Testis (tissue), 3 donors: ENCODE measurements around the gene LAMA3. TPM values are rescaled to one million over a fixed set of nuclear protein-coding genes. Genes with fewer than 3 reads are reported as not detected.

Source experiments
- DNase-seq: peaks from one replicate; pipeline ENCODE4 v3.0.0-alpha.2; 2019
- H3K27ac ChIP-seq, 2 donors: fragments of 200-600 bp; sonication (generic); one replicate each; pipeline ENCODE4 v1.5.1; 2019
- H3K27me3 ChIP-seq: fragments of 200-600 bp; sonication (generic); one replicate; pipeline ENCODE4 v1.5.1; 2019
- H3K36me3 ChIP-seq: fragments of 200-600 bp; sonication (generic); one replicate; pipeline ENCODE4 v1.5.1; 2017; ENCODE audit warnings: low read depth; ENCODE audit errors: missing control alignments
- H3K4me1 ChIP-seq: fragments of 200-600 bp; sonication (generic); one replicate; pipeline ENCODE4 v1.5.1; 2019
- H3K4me3 ChIP-seq, 2 donors: fragments of 200-600 bp; sonication (generic); one replicate each; pipeline ENCODE4 v1.5.1; 2017 to 2019
- H3K9me3 ChIP-seq: fragments of 200-600 bp; sonication (generic); one replicate; pipeline ENCODE4 v1.5.1; 2017
- CTCF ChIP-seq, 3 experiments: fragments of 450-650 bp in 2 of 3; fragments of 200-600 bp in 1 of 3; sonication (generic) in 1 of 3; IDR thresholded peaks; one replicate each; pipeline ENCODE4 v1.5.1; 2016 to 2019; ENCODE audit warnings: antibody characterized with exemption in 3 of 3, mild to moderate bottlenecking in 2 of 3, moderate library complexity in 1 of 3
- POLR2A ChIP-seq: fragments of 450-650 bp; IDR thresholded peaks from one replicate; pipeline ENCODE4 v1.6.1; 2017; ENCODE audit warnings: antibody characterized with exemption, mild to moderate bottlenecking, moderate library complexity
- WGBS, 2 donors: methylation state at CpG; one replicate each; pipeline ENCODE4 v1.1.5; 2018; 5-methylcytosine and 5-hydroxymethylcytosine counted together
- intact Hi-C: fragments of 100-400 bp; cut with DNase I; formaldehyde crosslinking; loops from one replicate; pipeline ENCODE4 v1.15.1; 2023; ENCODE audit warnings: low total_unique reads
- polyA plus RNA-seq: library from polyadenylated mRNA; stranded (reverse); fragments of 350-450 nt; fragmentation: Illumina TruSeq; extraction: RNeasy Lipid Tissue Mini Kit (QIAGEN cat#74804); gene quantifications from one replicate; pipeline ENCODE4 v1.2.3, GENCODE V29; 2014; ENCODE audit warnings: low read depth, low replicate concordance; ENCODE audit not compliant: insufficient read depth
- total RNA-seq, 2 donors: library from RNA; depleted of rRNA; stranded (reverse); fragments of >200 nt; gene quantifications; one replicate each; pipeline ENCODE4 v1.2.3, GENCODE V29; 2016

The LAMA3 gene
- total and polyA plus RNA-seq, 3 donors from 2014 or later = 11.9 to 22.1 (median 14.1) TPM

GRCh38 chr18:23689616-23690504 is 607 bp downstream of the LAMA3 start:
- intact Hi-C loops = no loop called here
- Histone ChIP-seq H3K36me3 (no peaks in the 10 kb centered on the region), H3K9me3 (no peaks in the 10 kb centered on the region), H3K27ac (no peak overlapping the region), H3K27me3 (no peaks in the 10 kb centered on the region), H3K4me1 (no peaks in the 10 kb centered on the region), H3K4me3 (peak overlapping the region; percentile 61 to 64)
- TF ChIP-seq POLR2A (no peak), CTCF (IDR thresholded peaks at IDR 0.05) (no peak)
- DNase-seq = peak; percentile 24
- 6 to 50% methylated on average over 1 to 44 of the region's 85 CpGs for WGBS, 2 donors

GRCh38 chr18:23690505-23691068 is 1.3 kb downstream of the LAMA3 start:
- no peak for TF ChIP-seq CTCF (IDR thresholded peaks at IDR 0.05)
- TF ChIP-seq POLR2A = no peak
- WGBS, 2 donors = 58 to 67% methylated on average over 19 to 21 of the region's 21 CpGs
- Histone ChIP-seq H3K27ac (no peak overlapping the region), H3K36me3 (no peaks in the 10 kb centered on the region), H3K27me3 (no peaks in the 10 kb centered on the region), H3K4me3 (peak overlapping the region; percentile 61 to 64), H3K9me3 (no peaks in the 10 kb centered on the region), H3K4me1 (no peaks in the 10 kb centered on the region)
- intact Hi-C loops = no loop called here
- no peak for DNase-seq

GRCh38 chr18:23693846-23694245 is 4.6 kb downstream of the LAMA3 start:
- Histone ChIP-seq H3K36me3 (no peaks in the 10 kb centered on the region), H3K4me1 (no peaks in the 10 kb centered on the region), H3K27ac (no peak overlapping the region), H3K9me3 (no peaks in the 10 kb centered on the region), H3K4me3 (no peak overlapping the region), H3K27me3 (no peaks in the 10 kb centered on the region)
- TF ChIP-seq POLR2A (no peak), CTCF (IDR thresholded peaks at IDR 0.05) (no peak)
- DNase-seq = no peak
- 92 to 100% methylated on average over 2 of the region's 2 CpGs for WGBS, 2 donors
- intact Hi-C loops = no loop called here

- no peaks in the 10 kb centered on the region for H3K4me1 ChIP-seq
- TF ChIP-seq CTCF (IDR thresholded peaks at IDR 0.05) = no peak
- TF ChIP-seq POLR2A = no peak
- H3K27me3 ChIP-seq = no peaks in the 10 kb centered on the region
- no peaks in the 10 kb centered on the region for H3K36me3 ChIP-seq
- WGBS, 2 donors = 85 to 94% methylated on average over 4 of the region's 4 CpGs
- no peaks in the 10 kb centered on the region for H3K9me3 ChIP-seq
- H3K4me3 ChIP-seq = no peak overlapping the region
- intact Hi-C loops = no loop called here
- DNase-seq = no peak
- H3K27ac ChIP-seq = no peak overlapping the region
Measured at GRCh38 chr18:23694637-23695430, 5.6 kb downstream of the LAMA3 start.
